GM21619 (cell line): Measurements from ENCODE around the gene ACKR3.

Source experiments
- ATAC-seq: cut with Tn5 transposase; IDR thresholded peaks from one replicate; pipeline ENCODE4 v1.9.1; 2021; ENCODE audit not compliant: unreplicated experiment

The ACKR3 gene

DNA sequence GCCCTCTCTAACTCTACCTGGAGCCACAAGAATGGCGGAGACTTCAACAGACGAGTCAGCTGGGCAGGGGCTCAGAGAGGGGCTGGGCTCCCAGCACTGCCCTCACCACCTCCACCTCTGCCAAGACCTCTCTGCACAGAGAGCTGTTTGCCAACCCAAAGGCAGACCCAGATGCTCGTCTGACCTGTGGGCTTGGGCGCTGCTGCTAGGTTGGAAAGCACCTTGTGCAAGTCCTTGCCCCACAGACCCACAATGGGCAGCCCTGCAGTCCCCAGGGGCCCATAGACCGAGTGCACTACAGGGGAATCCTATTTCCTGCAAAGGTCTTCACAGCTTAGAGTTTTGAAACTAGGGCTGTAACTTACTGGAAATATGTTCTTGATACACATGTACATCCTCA, 13.3 kb downstream of the ACKR3 start:
- no peak for ATAC-seq

DNA sequence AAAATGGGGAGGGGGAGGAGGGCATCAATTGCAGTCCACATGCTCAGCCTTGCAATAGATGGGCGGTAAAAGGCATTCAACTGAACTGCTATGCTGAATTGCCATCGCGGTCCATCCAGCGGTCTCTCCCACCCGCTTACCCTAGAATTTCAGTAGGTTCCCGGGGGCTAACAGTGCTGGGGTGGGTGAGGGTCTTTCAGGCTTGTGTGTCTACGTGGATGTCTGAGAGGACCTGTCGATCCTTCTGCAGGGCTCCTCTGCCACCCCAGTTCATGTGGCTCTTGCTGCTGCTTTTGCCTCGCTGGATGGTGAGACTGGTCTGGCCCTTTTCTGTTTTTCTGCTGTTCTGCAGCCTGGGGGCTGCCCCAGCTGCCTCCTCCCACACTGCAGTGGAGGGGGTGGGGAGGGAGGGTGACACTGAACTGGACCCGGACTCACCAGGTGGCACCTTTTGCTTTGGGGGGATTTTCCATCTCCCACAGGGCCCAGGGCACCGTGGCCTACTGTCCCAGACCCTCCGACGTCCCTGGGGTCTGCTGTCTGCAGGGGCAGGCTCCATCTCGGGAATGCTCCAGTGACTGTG, 14.1 kb downstream of the ACKR3 start:
- ATAC-seq: no peak

DNA sequence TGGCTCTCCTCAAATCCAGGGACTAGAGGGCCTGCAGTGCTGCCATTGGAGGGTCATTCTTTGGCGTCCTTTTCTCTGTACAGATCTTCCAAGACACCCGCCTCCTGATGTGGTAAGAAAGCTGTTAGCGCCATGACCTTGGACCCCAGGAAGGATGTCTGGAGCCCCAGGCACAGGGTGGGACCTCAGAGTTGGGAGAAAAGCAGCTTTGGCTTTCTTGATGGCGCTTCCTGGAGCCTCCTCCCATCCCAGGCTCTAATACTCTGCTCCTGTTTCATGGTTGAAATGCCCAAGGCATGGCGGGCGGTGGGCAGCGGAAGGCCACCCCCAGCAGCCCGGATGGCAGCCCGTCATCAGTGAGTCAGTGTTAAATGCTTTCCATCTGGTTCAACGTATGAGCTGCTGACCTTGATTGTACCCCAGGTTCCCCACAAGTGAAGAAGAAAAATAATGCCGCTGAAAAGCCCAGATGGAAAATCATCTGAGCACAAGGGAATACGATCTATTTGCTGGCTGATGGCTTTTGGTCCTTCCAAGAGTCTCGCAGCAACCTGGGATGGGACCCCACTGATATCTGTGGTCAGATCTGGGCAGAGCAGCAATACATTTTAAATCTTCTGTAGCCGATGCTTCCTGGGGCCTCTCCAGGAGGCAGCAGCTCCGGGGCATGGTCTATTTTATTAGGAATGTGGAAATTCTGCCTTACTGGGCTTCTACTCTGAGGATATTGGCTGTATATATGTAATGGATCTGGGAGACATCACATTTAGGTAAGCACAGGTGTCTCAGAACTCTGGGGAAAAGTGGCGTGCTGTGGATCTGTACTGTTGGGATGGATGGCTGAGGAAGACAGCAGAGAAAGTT, 15.1 kb downstream of the ACKR3 start:
- ATAC-seq: no peak

GRCh38 chr2:236585966-236586365, 16.3 kb downstream of the ACKR3 start:
- ATAC-seq: no peak

- ATAC-seq: no peak
Measured at GRCh38 chr2:236587861-236588815, 18.5 kb downstream of the ACKR3 start.

DNA sequence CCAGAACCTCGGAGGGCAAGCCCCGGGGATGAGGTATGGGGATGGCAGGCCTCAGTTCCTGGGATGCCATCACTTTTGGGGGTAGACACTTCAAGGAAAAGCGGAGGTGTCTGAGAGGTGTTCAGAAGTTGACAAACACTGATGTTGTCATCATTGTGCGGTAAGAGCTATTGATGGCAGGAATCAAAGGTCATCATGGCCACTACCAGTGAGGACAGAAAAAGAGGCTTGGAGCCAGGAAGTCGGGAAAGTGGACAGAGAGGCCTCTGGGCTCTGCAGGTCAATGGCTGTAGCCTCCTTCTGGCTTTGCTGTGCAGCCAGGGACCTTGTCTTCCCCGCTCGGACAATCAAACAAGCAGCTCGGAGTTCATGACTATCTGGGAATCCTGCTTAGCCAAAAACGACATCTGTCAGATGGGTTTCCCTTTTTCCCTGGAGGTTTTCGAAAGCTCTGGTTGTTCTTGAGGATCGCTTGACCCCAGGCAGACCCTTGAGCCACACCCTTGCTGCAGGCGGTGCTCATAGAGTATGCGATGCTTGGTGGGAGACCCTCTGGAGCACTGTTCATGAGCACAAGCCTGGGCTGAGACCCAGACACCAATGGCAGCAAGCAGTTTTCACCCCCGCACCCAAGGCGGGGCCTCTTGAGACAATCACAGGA, 19.4 kb downstream of the ACKR3 start:
- ATAC-seq: no peak

- ATAC-seq: no peak
Measured at GRCh38 chr2:236590846-236591245, 21.2 kb downstream of the ACKR3 start.

GRCh38 chr2:236592821-236593220, 23.2 kb downstream of the ACKR3 start:
- ATAC-seq: no peak

DNA sequence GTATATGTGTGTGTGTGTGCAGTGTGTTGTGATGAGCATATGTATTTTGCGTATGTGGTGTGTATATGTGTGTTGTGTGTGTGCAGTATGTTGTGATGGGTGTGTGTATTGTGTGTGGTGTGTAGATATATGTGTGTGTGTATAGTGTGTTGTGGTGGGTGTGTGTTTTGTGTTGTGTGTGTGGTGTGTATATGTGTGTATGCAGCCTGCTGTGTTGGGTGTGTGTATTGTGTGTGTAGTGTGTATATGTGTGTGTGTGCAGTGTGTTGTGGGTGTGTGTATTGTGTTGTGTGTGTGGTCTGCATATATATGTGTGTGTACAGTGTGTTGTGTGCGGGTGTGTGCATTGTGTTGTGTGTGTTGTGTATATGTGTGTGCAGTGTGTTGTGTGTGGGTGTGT, 23.9 kb downstream of the ACKR3 start:
- no peak for ATAC-seq

GRCh38 chr2:236593956-236594355, 24.3 kb downstream of the ACKR3 start:
- ATAC-seq: no peak

DNA sequence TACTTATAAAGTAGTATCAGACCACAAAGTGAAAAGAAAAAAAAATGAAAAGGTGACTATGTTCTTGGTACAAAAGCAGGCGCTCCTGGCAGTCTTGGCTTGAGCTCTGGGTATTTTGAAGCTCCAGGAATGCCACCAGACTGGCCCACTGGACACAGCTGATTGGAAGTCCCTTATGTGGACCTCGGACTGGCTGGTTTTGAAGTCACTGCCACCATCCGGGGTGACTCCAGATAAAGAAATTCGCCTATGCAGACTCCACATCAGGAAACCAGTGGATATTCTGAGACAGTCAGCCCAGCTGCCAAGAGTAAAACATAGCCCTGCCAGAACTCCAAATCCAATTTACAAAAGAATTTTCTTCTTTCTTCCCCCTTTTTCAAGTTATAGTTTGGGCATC, 28.0 kb downstream of the ACKR3 start:
- ATAC-seq: no peak

DNA sequence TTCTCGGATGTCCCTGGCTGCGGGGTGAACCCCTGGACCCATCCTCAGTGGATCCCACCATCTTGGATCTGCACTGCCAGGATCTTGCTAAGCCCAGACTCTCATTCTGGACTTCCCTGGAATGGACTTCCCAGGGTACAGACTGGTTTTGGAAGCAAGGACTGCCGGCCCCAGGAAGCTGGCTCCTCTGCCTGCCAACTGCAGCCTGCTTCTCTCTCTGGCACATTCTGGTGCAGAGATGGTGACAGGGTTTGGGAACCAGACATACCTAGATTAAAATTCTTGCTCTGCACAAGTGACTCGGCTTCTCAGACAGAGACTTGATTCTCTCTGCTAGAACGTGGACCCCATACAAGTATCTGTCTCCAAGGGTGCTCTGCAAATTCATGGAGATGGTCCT, 29.4 kb downstream of the ACKR3 start:
- no peak for ATAC-seq

DNA sequence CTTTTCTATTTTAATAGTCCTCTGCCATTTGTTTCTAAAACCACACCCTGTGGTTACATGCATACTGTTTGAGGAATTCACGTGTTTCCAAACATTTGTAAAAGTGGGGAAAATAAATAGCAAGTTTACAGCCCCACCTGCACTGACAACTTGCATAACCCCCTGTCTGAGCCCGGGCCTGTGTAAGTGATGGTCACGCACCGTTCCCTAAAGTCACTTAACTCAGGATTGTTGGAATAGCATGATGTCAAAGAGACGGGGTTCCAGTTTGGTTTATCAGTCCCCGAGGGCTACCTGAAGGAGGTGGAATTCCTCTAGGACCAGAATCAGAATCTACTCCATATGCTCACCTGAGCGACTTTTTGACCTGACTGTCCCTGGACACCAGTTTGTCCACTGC, 30.5 kb downstream of the ACKR3 start:
- no peak for ATAC-seq

DNA sequence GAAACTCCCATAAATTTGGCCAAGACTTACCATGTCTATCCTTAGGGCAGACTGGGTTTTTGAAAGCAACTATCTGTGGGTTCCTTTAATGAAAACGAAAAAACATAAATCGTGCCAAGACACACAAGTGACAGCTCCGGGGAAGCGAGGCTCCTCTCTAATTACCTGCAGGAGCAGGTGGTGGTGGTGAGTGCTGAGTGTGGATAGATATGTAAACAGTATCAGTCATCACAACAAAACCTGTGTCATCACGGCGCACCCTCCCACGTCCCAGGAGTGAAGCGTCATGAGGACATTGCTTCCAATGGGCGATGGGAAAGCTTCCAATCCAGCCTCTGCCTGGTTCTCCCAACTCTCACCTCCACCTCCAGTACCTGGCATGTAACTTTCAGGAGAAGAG, 31.3 kb downstream of the ACKR3 start:
- no peak for ATAC-seq

DNA sequence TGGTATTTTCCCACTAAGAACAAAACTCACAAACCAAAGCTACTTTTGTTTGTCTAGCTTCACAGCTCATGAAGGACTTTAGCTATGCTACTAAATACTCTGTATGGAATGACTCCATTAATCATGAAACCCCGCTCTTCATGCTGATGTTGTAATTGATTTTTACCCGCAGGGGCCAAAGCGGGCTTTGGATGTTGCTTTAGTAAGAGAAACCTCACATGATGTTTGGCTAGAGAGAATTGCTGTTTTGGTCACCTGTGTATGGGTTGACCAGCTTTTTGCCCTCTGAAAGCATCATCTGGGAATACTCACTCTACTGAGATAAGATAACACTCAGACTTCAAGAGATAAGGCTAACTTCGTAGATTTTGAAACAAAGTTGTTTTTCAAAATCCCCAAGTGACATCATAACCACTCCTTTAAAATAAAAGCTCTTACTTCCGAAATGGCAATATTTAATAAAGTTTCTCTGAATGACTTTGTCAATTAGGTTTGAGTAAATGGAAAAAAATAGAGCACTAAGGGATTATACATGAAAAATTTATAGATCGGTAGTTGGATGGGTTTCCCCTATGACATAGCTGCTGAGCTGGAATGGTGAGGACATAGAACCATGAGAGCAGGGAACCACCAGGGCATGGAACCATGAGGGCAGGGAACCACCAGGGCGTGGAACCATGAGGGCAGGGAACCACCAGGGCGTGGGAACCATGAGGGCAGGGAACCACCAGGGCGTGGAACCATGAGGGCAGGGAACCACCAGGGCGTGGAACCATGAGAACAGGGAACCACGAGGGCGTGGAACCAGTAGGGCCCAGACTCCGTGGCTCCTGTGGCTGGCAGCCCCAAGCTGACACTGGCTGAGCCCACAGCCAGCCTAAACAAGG, 31.9 kb downstream of the ACKR3 start:
- no peak for ATAC-seq

DNA sequence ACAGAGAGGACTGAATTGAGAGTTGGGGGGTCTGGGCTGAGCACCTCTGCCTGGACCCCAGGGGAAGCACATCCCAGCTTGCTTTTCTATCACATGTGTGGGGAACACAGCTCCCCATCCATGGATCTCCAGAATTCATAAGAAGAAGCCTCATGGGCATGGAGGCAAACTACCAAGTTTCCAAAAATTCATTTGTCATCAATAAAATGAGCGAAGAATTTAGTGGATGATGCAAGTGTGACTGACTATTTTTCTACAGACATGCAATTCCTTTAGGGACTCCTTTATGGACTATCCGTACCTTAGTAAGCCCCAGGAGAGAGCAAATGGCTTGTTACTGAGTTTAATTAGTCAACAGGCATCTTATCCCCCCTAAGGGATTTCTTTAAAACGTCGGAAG, 33.1 kb downstream of the ACKR3 start:
- ATAC-seq: no peak

- no peak for ATAC-seq
Measured at GRCh38 chr2:236603361-236604015, 33.9 kb downstream of the ACKR3 start.

GRCh38 chr2:236604575-236605344, 35.1 kb downstream of the ACKR3 start:
- ATAC-seq: no peak

DNA sequence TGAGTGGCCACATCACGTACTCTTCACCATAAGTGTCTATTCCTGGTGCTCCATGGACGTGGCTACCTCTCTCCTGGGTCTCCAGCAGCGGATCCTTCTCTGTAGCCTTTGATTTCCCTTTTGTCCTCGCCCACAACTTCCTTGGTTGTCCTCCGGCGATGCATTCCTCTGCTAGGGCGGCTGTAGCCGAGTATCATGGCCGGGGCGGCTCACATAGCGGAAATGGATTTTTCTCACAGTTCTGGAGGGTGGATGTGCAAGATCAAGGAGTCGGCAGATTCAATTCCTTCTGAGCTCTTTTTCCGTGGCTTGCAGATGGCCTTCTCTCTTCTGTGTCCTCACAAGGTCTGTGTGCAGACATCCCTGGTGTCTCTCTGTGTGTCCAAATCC, 35.7 kb downstream of the ACKR3 start:
- ATAC-seq: no peak
